ENCODE results near the gene ELF1. TPM values are rescaled to one million over a fixed set of nuclear protein-coding genes. Genes with fewer than 3 reads are reported as not detected.

ELF1 gene
- total and polyA plus RNA-seq, 10 of the 15 experiments (the other 5 are each of a cell fraction or from before 2014, with no cell fraction given) = 43.3 to 97.6 (median 55.7) TPM

GRCh38 chr13:40932252-40932651 is 86.9 kb downstream of the ELF1 start (continued):
- TF ChIP-seq ZNF687 (IDR thresholded peaks at IDR 0.05) = no peak
- TF ChIP-seq IRF3 (IDR thresholded peaks at IDR 0.05) = no peak
- TF ChIP-seq HDGF (IDR thresholded peaks at IDR 0.05) = no peak
- TF ChIP-seq SMARCA5 (IDR thresholded peaks at IDR 0.05) = no peak
- TF ChIP-seq STAT1 (conservative IDR thresholded peaks at IDR 0.05) = no peak
- no peak for TF ChIP-seq ELK1 (IDR thresholded peaks at IDR 0.05; ENCODE audit: low read depth, low read length)
- TF ChIP-seq NR2C1 (IDR thresholded peaks at IDR 0.05) = no peak
- no peak for TF ChIP-seq EZH2 (IDR thresholded peaks at IDR 0.05; ENCODE audit: borderline replicate concordance, control insufficient read depth, low read depth, low read length)
- no peak for TF ChIP-seq PKNOX1 (IDR thresholded peaks at IDR 0.05)
- no peak for TF ChIP-seq RBBP5 (conservative IDR thresholded peaks at IDR 0.05)
